ENCODE data around the gene PLSCR4.
"Not testable (repeated sequence)": the region's sequence is repeated elsewhere in the genome, so short reads cannot be mapped to it uniquely, and the experiment has no call there.

The PLSCR4 gene

DNA sequence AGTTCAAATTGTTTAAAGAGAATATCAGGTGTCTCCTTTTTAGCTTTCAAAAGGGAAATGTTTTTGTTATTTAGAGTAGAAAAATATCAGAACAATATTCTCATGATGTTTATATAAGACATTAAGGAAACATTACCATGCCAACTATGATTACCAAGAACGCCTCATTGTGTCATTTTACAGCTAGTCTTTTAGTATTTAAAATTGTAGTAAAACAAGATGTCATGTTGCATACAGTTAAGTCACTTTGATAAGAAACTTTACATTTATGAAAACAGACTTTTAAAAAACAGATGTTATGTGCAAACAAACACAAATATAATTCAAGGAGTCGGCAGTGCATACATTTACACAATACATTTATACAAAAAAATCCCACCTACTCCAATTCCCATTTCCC, 4.4 kb downstream of the PLSCR4 start:
- DNase-seq, result no peak

GRCh38 chr3:146243559-146243958, 7.3 kb downstream of the PLSCR4 start:
- no peak for DNase-seq

DNA sequence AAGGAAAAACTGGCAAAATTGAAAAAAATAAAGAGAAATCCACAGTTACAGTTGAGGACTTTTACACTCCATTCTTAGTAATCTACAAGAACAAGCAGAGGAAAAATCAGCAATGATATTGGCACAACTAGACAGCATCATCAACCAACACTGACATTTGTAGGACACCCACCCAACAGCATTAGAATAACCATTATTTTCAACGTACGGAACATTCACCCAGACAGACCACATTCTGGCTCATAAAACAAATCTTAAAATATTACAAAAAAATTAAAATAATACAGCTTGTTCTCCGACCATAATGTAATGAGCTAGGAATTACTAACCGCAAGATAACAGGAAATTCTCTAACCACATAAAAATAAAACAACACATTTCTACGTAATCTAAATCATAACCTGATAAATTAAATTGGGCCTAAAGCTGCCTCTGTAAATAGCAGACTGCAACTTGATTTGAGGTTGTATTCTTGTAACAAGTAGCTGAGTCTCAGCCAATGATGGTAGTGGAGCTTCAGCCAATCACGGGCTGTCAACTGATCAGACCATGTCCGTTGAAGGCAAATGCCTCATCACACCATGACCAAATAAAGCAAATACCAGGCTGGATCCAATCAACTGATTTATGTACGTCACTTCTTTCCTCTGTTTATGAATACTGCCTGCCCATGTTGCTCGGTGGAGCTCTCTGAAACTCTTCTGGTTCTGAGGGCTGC, 9.2 kb downstream of the PLSCR4 start:
- DNase-seq, result no peak

DNA sequence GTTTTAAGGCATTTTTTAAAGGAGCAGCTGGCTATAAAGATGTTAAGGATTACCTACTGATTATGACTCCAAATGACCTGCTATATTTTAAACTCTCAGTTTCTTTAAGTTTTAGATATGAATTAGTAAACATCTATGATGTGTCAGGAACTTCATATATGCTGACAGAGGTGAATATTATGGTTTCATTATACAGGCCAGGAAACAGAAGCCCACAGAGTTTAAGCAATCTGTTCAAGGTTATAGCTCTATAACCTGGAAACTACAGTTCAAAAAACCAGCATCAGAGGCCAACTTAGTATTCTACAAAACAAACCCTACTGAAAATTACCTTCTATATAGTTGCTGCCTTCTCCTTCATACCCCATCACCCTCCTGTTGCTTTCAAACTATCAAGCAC, 17.4 kb downstream of the PLSCR4 start:
- no peak for DNase-seq

- no peak for DNase-seq
Measured at GRCh38 chr3:146227486-146227885, 23.4 kb downstream of the PLSCR4 start.

- no peak for DNase-seq
Measured at GRCh38 chr3:146226881-146227280, 24.0 kb downstream of the PLSCR4 start.

GRCh38 chr3:146225458-146225857, 25.4 kb downstream of the PLSCR4 start:
- DNase-seq, result not testable (repeated sequence)

- DNase-seq, result no peak
Measured at GRCh38 chr3:146223401-146224373, 27.2 kb downstream of the PLSCR4 start.

GRCh38 chr3:146222204-146223046, 28.5 kb downstream of the PLSCR4 start:
- no peak for DNase-seq

- no peak for DNase-seq
Measured at GRCh38 chr3:146221276-146221675, 29.6 kb downstream of the PLSCR4 start.

- peak; percentile 22 for DNase-seq
Measured at GRCh38 chr3:146218880-146219866, 31.7 kb downstream of the PLSCR4 start.

DNA sequence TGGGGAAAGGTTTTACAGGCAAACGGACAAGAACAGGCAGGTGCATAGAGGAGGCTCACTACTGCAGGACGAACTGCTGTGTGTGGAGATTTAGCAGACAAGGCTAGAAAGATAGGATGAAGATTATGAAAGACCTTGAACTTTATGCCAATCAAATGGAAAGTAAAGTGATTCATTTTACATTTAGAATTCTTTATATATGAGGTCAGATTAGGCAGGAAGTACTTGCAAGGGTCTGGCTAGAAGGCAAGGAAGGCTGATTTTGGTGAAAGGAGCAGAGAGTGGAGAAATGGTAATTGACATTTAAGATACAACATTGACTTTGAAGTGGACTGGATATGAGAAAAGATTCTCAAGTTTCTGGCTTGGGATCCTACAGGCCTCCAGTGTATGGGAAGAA, 33.6 kb downstream of the PLSCR4 start:
- DNase-seq, result no peak

DNA sequence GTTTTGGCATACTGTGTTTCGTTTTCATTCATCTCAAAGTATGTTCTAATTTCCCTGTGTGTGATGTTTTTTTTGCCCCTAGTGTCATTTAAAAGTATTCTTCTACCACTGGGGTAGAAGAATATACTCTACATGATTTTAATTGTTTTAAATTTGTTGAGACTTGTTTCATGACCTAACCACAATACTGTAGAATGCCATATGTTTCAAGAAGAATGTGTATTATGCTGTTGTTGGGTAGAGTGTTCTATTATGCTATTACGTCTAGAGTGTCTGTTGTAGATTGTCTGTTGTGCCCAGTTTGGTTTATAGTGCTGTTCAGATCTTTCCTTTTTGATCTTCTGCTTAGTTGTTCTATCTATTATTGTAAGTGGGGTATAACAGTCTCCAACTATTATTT, 36.4 kb downstream of the PLSCR4 start:
- DNase-seq, result no peak

- DNase-seq, result no peak
Measured at GRCh38 chr3:146209371-146209770, 41.5 kb downstream of the PLSCR4 start.

GRCh38 chr3:146203776-146204175, 47.1 kb downstream of the PLSCR4 start:
- no peak for DNase-seq

DNA sequence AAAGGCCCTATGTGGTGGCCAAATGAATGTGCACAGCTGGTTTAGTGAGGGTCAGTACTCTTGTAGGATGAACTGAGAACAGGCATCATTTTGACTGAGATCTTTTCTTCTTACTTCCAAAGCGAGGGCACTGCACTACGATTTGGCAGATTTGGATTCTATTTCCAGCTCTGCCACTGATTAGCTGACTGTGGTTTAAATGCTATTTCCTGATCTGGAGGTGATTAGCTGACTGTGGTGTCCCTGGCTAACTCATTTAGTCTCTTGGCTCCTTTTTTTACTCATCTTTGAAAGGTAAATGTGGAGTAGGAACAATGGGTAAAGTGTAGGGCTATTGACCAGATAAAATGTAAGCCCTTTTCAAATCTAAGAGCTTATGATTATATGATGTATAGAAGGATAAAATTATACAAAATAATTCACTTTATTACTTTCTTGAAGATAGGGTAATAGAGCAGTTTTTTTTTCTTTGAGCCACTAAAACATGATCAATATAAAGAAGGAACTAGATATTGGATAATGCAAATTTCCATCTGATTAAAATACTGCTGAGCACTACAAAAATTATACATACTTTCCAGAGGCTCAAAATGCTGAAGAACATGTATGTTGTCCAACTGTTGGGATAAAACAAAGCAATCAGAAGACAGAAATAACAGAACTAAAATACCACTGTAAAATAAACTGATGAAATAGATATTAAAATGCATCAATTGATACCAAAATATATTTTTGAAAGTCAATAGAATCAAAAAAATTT, 50.3 kb downstream of the PLSCR4 start:
- DNase-seq, result no peak

DNA sequence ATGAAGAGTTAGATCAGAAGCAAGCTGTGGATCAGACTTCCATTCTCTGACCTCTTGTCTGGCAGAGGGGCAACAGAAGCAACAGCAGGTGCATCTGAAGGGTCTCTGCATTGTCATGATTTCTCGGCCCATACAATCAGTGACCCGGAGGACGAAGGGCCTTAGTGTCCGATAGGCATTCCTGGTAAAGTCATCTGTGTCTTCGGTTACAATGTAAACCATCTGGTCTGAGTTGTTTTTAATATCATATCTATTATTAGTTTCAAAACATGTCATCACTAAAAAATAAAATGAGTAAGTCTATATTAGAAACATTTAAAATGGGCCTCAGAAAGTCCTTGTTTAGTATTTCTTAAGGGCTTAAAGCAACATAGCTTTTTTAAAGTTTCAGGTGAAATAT, 51.1 kb downstream of the PLSCR4 start:
- DNase-seq, result no peak

GRCh38 chr3:146196789-146197188, 54.1 kb downstream of the PLSCR4 start:
- DNase-seq, result no peak

DNA sequence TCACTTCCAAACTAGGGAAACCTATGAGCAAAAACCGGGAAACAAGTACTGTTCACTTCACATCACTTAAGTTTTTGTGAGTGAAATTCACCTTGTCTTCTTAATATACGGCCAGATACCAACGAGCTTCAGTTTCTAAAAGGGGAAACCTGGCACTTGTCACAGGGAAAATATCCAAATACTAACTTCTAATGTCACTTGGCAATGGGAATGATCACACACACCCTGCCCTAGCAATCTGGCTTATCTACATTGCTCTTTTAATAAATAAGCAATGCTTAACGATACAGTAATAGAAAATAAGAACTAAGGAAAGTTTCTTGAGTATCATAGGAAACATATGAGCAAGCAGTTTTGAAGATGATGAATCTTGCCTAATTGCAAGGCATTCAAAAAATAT, 55.3 kb downstream of the PLSCR4 start:
- DNase-seq, result no peak

GRCh38 chr3:146195030-146195429, 55.9 kb downstream of the PLSCR4 start:
- no peak for DNase-seq

- no peak for DNase-seq
Measured at GRCh38 chr3:146191051-146191450, 59.9 kb downstream of the PLSCR4 start.
